GM19193 (cell line): ENCODE data around the gene ALDH3A2.

Source experiments
- POLR2A ChIP-seq: IDR thresholded peaks from 4 replicates; pipeline ENCODE4 v1.6.1; 2011; ENCODE audit not compliant: insufficient read depth, insufficient read length; ENCODE audit errors: extremely low read depth

The ALDH3A2 gene

DNA sequence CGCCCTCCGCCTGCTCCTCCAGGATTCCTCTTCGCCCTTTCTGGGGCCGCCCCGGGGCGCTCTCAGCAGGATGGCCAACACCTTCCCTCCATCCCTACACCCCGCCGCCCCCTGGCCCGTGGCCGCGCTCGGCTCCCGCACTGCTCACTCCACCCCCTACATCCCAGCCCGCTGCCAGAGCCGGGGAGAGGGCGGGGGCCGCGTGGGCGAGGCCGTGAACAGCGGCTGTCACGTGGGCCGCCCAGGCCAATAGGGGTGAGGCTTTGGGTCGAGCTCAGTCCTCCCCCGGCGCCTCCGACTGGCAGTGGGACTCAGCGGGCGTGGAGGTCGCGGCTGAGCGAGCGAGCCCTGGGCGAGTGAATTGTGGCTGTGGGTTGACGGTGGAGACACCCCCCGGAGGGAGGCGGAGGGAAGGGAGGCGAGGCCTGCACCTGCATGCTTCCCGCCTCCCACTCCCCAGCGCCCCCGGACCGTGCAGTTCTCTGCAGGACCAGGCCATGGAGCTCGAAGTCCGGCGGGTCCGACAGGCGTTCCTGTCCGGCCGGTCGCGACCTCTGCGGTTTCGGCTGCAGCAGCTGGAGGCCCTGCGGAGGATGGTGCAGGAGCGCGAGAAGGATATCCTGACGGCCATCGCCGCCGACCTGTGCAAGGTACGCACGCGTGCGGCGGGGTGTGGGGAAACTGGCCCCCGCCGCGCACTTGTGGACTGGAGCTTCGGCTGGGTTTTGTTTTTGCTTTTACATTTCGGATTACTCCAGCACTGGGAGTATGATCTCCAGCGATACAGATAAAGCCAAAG lies at the start of gene ALDH3A2:
Gene ALDH3A2, plus strand, starts transcription at position 277 of the 799 bp plus-strand sequence. Its CDS starts 221 bp downstream, at position 498.
- TF ChIP-seq POLR2A, result peak; percentile 94

DNA sequence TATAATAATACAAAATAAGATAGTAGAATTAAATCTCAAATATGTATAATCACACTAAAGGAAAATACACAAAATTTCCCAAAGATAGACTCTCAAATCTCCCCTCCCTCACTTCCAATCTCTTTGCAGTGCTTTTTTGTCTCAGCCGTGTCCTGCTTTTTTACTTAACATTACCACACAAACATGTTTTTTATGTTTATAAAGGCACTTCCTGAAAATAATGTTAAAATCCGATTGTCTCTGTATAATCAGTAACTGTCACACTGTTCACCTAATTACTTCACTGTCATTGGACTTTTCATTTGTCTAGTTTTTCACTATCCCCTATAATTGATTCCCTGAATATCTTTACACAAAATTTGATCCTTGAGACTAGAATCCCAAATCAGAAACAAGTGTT lies 38.2 kb upstream of the ALDH3A2 start:
- no peak for TF ChIP-seq POLR2A

DNA sequence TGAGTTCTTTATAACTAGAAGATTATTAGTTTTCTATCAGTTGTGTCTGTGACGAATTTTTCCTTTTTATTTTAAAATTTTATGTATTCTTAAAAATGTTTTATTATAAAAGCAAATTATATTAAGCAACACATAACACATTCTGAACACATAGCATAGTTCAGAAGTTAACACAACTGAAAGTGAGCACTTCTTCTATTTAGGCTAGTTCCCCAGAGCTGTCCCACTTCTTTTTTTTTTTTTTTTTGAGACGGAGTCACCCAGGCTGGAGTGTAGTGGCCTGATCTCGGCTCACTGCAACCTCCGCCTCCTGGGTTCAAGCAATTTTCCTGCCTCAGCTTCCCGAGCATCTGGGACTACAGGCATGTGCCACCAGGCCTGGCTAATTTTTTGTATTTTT lies 37.7 kb upstream of the ALDH3A2 start:
- TF ChIP-seq POLR2A, result no peak

DNA sequence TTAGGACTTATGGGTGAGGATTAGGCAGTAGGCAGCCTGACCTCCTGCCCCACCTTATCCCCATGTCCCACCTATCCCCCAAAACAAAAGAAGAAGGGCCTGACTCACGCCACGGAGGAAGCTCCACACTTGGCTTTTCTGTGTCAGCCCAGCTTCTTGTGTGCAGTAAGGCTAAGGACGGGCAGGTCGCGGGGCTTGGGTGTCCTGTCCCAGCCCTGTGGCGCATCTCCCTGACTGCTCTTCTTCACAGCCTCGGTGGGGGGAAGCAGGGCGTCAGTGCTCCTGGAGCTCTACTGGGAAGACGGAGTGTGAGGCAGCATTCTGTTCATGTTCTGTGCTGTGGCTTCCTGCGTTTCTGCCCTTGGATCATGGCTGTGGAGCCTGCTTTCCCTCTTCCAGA lies 34.6 kb upstream of the ALDH3A2 start:
- no peak for TF ChIP-seq POLR2A

DNA sequence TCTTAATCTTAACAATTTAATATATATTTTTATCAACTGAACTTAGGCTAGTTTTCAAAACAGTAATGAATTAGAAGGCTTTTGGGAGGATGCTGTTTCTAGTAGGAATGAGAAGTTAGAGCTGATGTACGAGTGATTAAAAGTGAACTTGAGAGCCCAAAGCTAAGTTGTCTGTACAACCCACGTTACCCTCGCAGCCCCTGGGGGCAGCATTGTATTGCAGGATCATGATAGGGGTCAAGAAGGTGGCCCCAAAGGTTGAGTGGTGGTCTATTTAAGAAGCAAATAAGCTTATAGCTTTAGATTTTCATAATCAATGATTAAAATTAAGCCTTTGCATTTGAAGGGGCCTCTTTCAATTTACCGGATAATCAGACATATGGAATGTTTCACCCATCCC lies 33.7 kb upstream of the ALDH3A2 start:
- no peak for TF ChIP-seq POLR2A

DNA sequence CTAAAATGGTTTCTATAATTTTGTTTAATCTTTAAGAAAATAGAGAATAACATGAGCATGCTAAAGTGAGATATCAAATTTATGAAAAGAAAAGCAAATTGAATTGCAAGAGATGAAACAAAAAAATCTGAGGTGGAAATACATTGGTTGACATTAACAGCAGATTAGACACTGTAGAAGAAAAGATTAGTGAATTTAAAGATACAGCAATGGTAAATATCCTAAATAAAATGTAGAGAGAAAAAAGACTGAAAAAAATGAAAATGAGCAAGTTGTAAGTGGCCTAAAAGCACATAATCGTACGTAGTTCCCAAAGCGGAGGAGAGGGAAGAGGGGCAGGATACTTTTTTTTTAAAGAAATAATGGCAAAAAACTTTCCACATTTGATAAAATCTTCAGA lies 30.5 kb upstream of the ALDH3A2 start:
- no peak for TF ChIP-seq POLR2A

DNA sequence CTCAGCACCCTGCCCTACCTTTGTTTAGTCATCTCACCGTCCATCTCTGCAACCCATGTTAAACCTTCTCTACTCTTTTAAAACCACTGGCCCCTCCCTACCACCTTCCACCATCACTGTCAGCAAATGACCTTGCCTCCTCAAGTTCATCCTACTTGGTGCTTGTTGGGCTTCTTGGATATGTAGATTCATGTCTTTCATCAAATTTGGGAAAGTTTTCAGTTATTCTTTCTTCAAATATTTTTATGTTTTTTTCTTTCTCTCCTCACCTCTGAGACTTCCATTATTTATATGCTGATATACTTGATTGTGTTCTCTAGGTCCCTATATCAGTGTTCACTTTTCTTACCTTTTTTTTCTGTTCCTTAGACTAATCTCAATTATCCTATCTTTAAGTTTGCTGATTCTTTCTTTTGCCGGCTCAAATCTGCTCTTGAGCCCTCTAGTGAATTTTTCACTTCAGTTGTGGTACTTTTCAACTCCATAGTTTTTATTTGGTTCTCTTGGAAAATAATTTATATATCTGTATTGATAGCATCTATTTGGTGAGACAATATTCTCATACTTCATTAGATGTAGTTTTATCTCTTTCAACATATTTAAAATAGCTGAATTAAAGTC lies 28.7 kb upstream of the ALDH3A2 start:
- no peak for TF ChIP-seq POLR2A

DNA sequence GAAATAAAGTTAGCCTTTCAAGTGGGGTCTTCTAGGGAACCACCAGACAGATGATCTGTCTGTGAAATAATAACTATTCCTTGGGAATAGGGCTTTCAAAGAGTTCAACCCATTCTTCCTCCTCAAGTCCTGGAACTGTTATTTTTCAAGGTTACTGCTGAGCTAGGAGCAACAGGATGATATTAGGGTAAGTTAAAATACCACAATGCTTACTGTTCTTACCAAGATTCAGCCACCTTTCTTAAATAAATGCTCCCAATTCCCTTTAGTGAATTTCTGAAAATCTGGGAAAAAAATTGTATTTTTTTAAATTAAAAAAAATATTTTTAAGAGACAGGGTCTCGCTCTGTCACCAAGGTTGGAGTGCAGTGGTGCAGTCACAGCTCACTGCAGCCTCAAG lies 26.9 kb upstream of the ALDH3A2 start:
- no peak for TF ChIP-seq POLR2A

DNA sequence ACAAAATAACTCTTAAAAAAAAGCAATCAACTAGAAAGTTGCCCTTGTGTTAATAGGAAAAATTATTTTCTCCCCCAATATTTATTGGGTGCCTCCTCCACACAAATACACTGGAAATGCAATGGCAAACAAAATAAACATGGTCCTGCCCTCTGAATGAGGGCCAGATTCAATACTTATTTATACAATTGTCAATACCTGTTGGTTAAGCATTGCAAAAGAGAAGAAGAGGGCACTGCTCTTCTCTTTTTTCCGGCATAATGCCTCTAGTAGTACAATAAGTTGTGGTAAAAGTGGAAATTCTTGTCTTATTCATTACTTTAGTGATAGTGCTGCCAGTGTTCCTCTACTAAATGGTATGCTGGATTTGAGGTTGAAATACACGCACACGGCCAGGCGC lies 22.5 kb upstream of the ALDH3A2 start:
- TF ChIP-seq POLR2A, result no peak

DNA sequence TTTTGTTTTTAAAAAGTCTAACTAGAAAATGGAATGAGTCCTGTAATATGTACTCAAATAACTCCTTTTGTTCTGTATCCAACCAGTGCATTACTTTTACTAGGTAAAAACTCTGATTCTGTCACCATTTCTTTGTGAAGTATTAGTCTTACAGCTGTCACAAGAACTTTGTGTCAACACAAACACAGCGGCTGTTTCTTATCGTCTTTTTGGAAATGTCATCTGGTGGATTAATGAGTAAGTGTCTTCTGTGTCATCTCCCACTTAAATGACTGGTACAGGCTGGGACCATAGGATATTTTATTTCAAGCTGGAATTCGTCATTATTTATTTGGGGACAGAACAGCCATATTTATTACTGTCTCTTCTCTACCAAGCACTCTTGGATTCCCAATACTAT lies 19.1 kb upstream of the ALDH3A2 start:
- no peak for TF ChIP-seq POLR2A

DNA sequence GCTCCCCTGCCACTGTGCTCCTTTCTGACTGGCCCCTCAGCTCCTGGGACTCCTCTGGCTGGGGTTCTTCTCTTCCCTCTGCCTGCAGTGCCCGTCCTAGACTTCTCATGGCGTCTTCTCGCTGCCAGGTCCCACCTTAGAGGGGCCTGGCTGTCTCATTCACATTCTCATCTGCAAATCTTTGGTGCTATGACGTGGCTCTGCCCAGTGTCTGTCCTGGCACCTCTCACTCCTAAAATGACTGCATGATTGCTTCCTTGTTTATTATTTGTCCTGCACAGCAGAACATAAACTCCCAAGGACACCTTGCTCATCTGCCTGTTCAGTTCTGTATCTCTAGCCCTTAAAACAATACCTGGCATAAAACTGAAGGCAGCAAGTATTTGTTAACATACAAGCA lies 18.5 kb upstream of the ALDH3A2 start:
- no peak for TF ChIP-seq POLR2A

DNA sequence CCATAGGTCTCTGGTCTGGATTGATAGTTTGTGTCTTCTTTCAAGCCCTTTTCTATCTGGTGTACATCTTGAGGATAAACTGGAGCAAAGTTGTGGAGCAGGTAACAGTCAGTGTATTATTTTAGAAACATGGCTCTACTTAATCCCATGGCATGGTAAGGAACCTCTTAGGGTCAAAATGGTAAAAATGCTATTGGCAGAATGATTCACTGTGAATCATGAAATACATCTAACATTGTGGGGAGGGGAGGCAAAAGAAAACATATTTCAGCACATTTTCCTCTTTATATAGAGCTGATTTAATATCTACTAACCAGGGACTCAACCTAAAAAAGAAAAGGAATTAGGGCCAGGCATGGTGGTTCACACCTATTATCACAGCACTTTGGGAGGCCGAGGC lies 17.9 kb upstream of the ALDH3A2 start:
- TF ChIP-seq POLR2A, result no peak

DNA sequence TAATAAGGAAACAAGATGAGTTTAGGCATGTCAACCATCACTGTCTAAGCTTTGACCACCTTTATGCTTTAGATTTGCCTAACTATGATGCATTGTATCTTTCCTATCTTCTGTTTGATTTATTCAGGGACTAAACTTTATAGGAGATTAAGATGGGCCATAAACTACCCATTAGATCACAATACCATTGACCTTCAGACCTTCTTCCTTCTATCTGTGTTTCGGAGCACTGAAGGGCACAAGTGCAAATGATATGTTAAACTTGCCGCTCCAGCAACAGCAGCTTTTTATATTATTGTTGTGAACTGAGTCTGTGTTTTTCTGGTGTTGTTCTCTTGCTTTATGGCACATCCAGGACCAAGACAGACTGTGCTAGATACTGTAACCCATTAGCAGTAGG lies 16.6 kb upstream of the ALDH3A2 start:
- no peak for TF ChIP-seq POLR2A

DNA sequence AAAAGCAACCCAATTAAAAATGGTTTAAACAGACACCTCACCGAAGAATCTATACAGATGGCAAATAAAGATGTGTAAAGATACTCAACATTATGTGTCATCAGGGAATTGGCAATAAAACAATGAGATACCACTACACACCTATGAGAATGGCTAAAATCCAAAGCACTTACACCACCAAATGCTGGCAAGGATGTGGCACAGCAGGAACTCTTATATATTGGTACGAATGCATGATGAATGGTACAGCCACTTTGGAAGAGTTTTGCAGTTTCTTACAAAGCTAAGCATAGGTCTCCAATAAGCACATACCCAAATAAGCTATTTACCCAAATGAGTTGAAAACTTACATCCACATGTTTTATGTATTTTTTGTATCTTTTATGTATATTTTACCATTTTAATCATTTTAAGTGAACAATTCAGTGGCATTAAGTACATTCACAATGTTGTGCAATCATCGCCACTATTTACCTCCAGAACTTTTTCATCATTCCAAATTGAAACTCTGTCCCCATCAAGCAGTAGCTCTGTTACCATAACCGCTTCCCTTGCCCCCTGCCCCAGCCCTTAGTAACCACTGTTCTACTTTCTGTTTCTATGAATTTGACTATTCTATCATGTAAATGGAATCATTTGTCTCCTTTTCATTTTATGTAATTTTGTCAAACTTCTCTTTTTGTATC lies 6.7 kb upstream of the ALDH3A2 start:
- no peak for TF ChIP-seq POLR2A

DNA sequence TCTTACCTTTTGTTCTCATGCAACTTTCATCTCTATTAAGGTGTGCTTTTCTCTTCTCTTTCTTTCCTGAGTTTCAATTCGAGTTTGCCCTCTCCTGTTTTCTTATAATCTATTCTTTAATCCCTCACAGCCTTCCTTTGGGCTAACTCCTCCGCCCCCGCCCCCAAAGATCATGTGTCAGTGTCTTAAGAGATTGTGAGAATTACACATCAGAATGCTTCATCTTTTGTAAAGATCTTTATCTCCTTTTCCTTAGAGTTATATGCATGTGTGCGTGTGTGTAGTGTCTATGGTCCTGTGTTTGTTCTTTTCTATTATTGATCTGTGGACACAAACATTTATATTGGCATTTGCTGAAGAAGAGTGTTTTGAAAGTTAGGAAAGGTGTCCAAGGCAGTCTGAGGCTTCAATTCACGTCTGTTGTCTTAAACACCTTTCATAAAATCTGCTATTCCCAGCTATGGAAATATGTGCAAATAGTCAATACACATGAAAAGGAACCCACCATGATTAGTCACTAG lies 6.1 kb upstream of the ALDH3A2 start:
- TF ChIP-seq POLR2A, result no peak
